CD4-positive, alpha-beta T cell treated with Interferon gamma for 1 hour (primary cell): Measurements from ENCODE around the gene ZNF688.
A peak's percentile ranks its signal among the peaks of the same experiment; 100 is the strongest.
"Not testable (repeated sequence)": the region's sequence is repeated elsewhere in the genome, so short reads cannot be mapped to it uniquely, and the experiment has no call there.

Source experiments
- DNase-seq: peaks from one replicate; pipeline ENCODE4 v3.0.0-alpha.2; 2020

Gene ZNF688

GRCh38 chr16:30555315-30556124 lies 16.0 kb downstream of the ZNF688 start:
- no peak for DNase-seq

- DNase-seq = no peak
These were observed 16.8 kb downstream of the ZNF688 start for GRCh38 chr16:30554557-30555314.

- no peak for DNase-seq
These were observed 18.1 kb downstream of the ZNF688 start for GRCh38 chr16:30553393-30553899.

GRCh38 chr16:30552956-30553355 lies 18.6 kb downstream of the ZNF688 start:
- no peak for DNase-seq

GRCh38 chr16:30551781-30552180 lies 19.7 kb downstream of the ZNF688 start:
- peak; percentile 66 for DNase-seq

- no peak for DNase-seq
These were observed 22.9 kb downstream of the ZNF688 start for GRCh38 chr16:30548416-30549253.

- DNase-seq = no peak
These were observed 25.4 kb downstream of the ZNF688 start for GRCh38 chr16:30546115-30546514.

- no peak for DNase-seq
These were observed 28.4 kb downstream of the ZNF688 start for GRCh38 chr16:30543067-30543466.

GRCh38 chr16:30541502-30542329 lies 29.8 kb downstream of the ZNF688 start:
- no peak for DNase-seq

- not testable (repeated sequence) for DNase-seq
These were observed 30.5 kb downstream of the ZNF688 start for GRCh38 chr16:30540916-30541464.

- DNase-seq = not testable (repeated sequence)
These were observed 31.5 kb downstream of the ZNF688 start for GRCh38 chr16:30539986-30540526.

GRCh38 chr16:30539000-30539964 lies 32.2 kb downstream of the ZNF688 start:
- no peak for DNase-seq

GRCh38 chr16:30536391-30537024 lies 35.0 kb downstream of the ZNF688 start:
- DNase-seq = not testable (repeated sequence)

GRCh38 chr16:30535777-30536190 lies 35.7 kb downstream of the ZNF688 start:
- peak; percentile 65 for DNase-seq

GRCh38 chr16:30535106-30535776 lies 36.3 kb downstream of the ZNF688 start:
- DNase-seq = no peak

- peak; percentile 89 for DNase-seq
These were observed 37.0 kb downstream of the ZNF688 start, which contains the start of gene ZNF747 for GRCh38 chr16:30534368-30535105. TSS of gene ZNF747 (minus strand) at chr16:30534858. CDS start at chr16:30534679, 179 bp downstream.

- no peak for DNase-seq
These were observed 37.7 kb downstream of the ZNF688 start for GRCh38 chr16:30533748-30534367.

GRCh38 chr16:30533146-30533522 lies 38.4 kb downstream of the ZNF688 start:
- DNase-seq = no peak
